ENCODE measurements around the gene SUMO4.

- TF ChIP-seq POLR2AphosphoS5 (IDR thresholded peaks at IDR 0.05; ENCODE audit: low read depth, low read length) (no peak), TAF1 (IDR thresholded peaks at IDR 0.05; ENCODE audit: borderline replicate concordance, low read depth, low read length) (no peak), POLR2A (IDR thresholded peaks at IDR 0.05; ENCODE audit: low read depth, low read length) (no peak)
These were observed 9.6 kb downstream of the SUMO4 start for GRCh38 chr6:149409617-149410016.

All from GM12892 (cell line).